ENCODE measurements around the gene ACADSB. TPM values are rescaled to one million over a fixed set of nuclear protein-coding genes. Genes with fewer than 3 reads are reported as not detected.
A peak's percentile ranks its signal among the peaks of the same experiment; 100 is the strongest.

The ACADSB gene
- total and polyA plus RNA-seq, 8 donors = 17.9 to 61.8 (median 22.9) TPM

GRCh38 chr10:122999347-122999746, 9.5 kb upstream of the ACADSB start:
- Histone ChIP-seq H3K27me3 (no peaks in the 10 kb centered on the region), H3K4me1 (peaks cover 0 to 5% of the 10 kb centered on the region in 2 donors), H3K36me3 (peaks cover 0 to 37% of the 10 kb centered on the region in 2 donors), H3K9me3 (no peaks in the 10 kb centered on the region), H3K27ac (no peak overlapping the region), H3K4me3 (no peak overlapping the region)
- TF ChIP-seq CTCF (IDR thresholded peaks at IDR 0.05) = no peak
- no peak for ATAC-seq
- DNase-seq = no peak
- intact Hi-C loops (cut with DNase I) = no loop called here

- no peak for TF ChIP-seq CTCF (IDR thresholded peaks at IDR 0.05)
- intact Hi-C loops (cut with DNase I) = no loop called here
- Histone ChIP-seq H3K4me3 (no peak overlapping the region), H3K27ac (no peak overlapping the region), H3K27me3 (no peaks in the 10 kb centered on the region), H3K4me1 (peaks cover 0 to 9% of the 10 kb centered on the region in 2 donors), H3K9me3 (no peaks in the 10 kb centered on the region), H3K36me3 (peaks cover 0 to 29% of the 10 kb centered on the region in 2 donors)
- ATAC-seq = no peak
- DNase-seq = no peak
Measured at GRCh38 chr10:123000155-123000554, 8.7 kb upstream of the ACADSB start.

GRCh38 chr10:123001370-123001769, 7.4 kb upstream of the ACADSB start:
- H3K27me3 ChIP-seq = no peaks in the 10 kb centered on the region
- no peak overlapping the region for H3K4me3 ChIP-seq
- no peak for DNase-seq
- H3K4me1 ChIP-seq = peaks cover 0 to 21% of the 10 kb centered on the region in 2 donors
- intact Hi-C loops (cut with DNase I) = no loop called here
- H3K27ac ChIP-seq = no peak overlapping the region
- peaks cover 0 to 19% of the 10 kb centered on the region in 2 donors for H3K36me3 ChIP-seq
- no peak for ATAC-seq
- TF ChIP-seq CTCF (IDR thresholded peaks at IDR 0.05) = no peak
- no peaks in the 10 kb centered on the region for H3K9me3 ChIP-seq

GRCh38 chr10:123004298-123004697, 4.5 kb upstream of the ACADSB start:
- Histone ChIP-seq H3K9me3 (no peaks in the 10 kb centered on the region), H3K27ac (no peak overlapping the region), H3K36me3 (no peaks in the 10 kb centered on the region), H3K4me1 (peaks cover 5 to 37% of the 10 kb centered on the region in 2 donors), H3K4me3 (no peak overlapping the region), H3K27me3 (no peaks in the 10 kb centered on the region)
- ATAC-seq = no peak
- TF ChIP-seq CTCF (IDR thresholded peaks at IDR 0.05) = no peak
- intact Hi-C loops (cut with DNase I) = no loop called here
- DNase-seq = no peak

- intact Hi-C loops (cut with DNase I) = no loop called here
- peaks cover 11 to 44% of the 10 kb centered on the region in 2 donors for H3K4me1 ChIP-seq
- no peaks in the 10 kb centered on the region for H3K27me3 ChIP-seq
- peak overlapping the region; percentile 91 to 94 for H3K4me3 ChIP-seq
- TF ChIP-seq CTCF (IDR thresholded peaks at IDR 0.05) = no peak
- DNase-seq = peak in 2 of 4 donors; percentile 54 to 62
- ATAC-seq = peak; percentile 68
- H3K27ac ChIP-seq = peak overlapping the region; percentile 87 to 90
- H3K36me3 ChIP-seq = no peaks in the 10 kb centered on the region
- no peaks in the 10 kb centered on the region for H3K9me3 ChIP-seq
Measured at GRCh38 chr10:123007558-123008354, 1.1 kb upstream of the ACADSB start.
